Central memory CD4-positive, alpha-beta T cell (primary cell): ENCODE measurements around the gene ACTG2.
"Not testable (repeated sequence)": the region's sequence is repeated elsewhere in the genome, so short reads cannot be mapped to it uniquely, and the experiment has no call there.

ENCODE experiments used
- DNase-seq: peaks from one replicate; pipeline ENCODE4 v3.0.0; 2022
- total RNA-seq, 3 experiments: gene quantifications; one replicate each; lab custom pipeline; 2026; lab: John Stamatoyannopoulos, UW

ACTG2 gene
- total RNA-seq, result 0 to 0.19 (median 0.04) reads per million in 3 experiments

DNA sequence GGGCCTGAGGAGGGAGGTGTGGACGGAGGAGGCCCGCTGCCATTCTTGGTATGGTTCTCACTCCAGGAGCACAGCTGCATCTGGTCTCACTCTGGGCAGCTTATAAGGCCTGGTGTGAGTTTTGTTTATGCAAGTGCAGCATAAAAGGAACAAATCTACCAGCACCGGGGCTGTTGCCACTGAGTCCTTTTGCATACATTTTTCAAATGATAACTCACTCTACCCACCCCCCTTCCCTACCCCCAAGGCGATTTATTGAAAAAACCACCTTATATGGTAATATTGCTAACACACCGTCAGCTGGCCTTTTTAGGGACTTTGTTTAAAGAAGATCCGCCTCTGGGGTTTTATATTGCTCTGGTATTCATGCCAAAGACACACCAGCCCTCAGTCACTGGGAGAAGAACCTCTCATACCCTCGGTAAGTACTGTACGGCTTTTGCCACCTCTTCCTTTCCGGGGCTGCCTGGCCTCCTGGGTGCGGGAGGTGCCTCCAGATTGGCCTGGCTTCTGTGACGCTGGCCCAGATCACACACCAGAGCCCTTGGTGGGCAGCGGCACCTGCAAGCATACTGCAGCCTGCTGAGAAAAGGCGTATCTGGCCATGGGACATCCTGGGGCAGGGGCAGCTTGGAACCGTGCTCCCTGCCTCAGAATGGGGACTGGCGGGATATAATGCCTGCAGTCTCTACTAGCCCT lies at the start of gene ACTG2:
ACTG2 (plus strand) TSS at position 378 of the 699 bp plus-strand sequence. CDS start 8,304 bp downstream, outside the sequence.
- no peak for DNase-seq

GRCh38 chr2:73844087-73844486 lies 48.7 kb upstream of the ACTG2 start:
- no peak for DNase-seq

- no peak for DNase-seq
Observed at GRCh38 chr2:73850009-73850408, 42.8 kb upstream of the ACTG2 start.

- no peak for DNase-seq
Observed at GRCh38 chr2:73851274-73851673, 41.5 kb upstream of the ACTG2 start.

DNA sequence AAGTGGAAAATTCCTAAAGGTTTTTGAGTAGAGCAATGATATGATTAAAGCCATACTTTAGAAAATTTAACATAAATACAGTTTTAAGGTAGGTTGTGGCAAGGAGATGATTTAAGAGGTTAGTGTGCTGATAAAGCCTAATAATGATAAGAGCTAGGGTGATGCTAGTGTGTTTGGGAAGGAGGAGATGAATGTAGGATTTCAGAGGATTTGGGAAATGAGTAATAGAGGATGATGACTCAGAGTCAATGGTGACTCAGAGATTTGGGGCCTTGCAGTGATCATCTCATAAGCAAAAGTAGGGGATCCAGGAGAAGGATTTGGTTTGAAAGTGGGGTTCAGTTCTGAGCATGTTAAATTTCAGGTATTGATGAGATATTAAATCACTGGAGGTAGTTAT lies 40.8 kb upstream of the ACTG2 start:
- DNase-seq, result no peak

DNA sequence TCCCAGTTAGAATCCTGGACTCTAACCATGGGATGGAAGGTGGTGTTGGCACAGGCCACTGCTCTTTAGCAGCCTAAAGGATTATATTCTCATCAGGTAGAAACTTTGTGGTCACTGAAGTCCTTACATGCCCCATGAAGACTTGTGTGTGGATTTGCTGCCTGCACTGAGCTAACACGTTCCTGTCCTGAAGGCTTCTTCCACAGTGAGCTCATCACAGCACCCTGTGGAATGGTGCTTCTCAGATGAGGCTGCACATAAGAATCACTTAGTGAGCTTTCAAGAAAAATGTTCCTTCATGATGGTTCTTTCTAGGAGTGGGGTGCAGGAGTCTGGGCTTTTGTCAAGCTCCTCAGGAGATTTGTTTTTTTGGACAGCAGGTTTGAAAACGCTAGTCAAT lies 37.3 kb upstream of the ACTG2 start:
- no peak for DNase-seq

GRCh38 chr2:73856214-73856613 lies 36.6 kb upstream of the ACTG2 start:
- DNase-seq, result no peak

DNA sequence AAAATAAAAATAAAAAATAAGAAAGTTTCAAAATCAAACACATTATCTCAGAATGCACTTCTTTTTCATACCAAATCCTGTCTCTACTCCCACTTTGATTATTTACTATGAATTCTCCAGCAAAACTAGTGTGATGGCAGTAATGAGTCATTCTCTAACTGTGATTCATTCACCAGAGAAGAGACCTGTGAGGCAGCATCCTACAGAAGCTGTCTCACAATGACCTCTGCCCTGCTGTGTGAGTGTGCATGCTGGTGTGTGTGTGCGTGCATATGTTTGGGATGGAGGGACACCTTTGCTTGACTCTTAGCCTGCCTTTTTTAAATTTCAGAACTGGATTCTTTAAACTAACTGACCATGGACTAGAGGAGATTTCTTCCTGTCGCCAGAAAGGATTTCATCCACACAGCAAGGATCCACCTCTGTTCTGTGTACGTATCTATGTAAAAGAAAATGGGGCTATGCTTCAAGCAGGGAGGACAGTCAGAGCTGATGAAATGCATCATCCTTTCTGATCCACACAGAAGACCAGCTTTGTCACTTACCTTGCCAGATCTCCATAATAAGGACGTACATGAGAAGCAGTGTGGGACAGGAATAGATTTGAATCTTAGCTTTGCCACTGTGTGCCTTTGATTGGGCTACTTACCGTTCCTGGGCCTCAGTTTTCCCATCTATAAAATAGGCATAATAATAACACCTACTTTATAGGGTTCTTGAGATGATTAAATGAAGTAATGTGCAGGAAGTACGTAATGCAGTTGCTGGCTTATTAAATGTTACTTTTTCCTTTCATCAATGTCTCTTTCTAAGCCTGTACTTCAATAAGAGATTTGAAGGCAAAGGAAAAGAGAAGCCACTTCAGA lies 32.9 kb upstream of the ACTG2 start:
- no peak for DNase-seq

DNA sequence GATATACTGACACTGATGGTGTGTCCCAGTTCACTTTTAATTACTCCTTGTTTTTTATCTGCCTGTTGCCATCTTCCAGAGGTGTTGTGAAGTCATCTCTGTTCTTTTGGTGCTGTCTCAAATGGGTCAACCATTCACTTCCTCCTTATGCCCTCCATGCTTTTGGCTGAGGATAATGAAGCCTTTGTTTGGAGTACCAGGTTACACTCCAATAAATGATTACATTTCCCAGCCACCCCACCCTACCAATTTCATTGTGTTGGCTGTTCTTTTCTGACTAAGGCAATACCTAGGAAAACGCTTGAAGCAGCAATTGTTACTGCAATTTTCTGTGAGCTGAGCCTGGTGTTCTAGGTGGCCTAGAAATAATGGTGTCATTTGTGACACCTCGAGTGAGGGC lies 29.8 kb upstream of the ACTG2 start:
- DNase-seq, result no peak

DNA sequence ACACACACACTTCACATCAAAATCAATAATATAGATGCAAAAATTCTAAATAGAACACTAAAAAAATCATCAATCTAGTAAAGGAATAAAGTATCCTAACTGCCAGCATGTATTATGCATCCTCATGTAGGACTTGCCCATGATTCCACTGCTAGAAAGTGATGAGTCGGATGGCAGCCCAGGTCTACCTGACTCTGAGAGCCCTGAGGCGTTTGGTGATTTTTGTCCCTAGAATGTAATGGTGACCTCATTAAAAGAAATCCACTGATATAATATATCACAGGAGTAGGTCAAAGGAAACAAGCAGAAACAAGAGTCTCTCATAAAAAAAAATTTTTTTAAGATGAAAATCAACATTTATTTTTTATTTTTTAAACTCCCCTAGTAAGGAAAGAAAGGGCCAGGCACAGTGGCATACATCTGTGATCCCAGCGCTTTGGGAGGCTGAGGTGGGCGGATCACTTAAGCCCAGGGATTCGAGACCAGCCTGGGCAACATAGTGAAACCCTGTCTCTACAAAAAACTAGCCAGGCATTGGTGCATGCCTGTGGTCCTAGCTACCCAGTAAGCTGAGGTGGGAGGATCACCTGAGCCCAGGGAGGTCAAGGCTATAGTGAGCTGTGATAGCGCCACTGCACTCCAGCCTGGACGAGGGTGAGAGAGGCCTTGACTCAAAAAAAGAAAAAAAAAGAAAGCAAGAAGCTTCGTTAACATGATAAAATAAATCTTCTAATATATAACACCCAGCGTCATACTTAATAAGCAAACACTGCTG lies 24.4 kb upstream of the ACTG2 start:
- no peak for DNase-seq

DNA sequence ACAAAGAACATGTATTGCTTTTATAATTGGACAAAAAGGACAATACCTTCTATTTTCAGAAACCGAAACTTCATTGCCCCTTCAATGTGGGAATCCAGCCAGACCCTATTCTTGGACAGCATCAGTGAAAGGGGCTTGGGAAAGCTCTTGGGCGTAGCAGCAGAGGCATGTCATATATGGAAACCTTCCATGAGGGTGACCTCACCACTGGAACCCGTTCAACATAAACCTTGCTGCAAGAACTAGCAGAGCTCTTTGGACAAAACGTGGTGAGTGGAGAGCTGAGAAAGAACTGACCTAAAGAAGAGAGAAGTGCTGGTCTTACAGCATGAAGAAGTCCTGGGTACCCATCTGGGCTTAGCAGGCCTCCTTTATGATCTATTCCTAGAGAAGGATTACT lies 22.7 kb upstream of the ACTG2 start:
- no peak for DNase-seq

DNA sequence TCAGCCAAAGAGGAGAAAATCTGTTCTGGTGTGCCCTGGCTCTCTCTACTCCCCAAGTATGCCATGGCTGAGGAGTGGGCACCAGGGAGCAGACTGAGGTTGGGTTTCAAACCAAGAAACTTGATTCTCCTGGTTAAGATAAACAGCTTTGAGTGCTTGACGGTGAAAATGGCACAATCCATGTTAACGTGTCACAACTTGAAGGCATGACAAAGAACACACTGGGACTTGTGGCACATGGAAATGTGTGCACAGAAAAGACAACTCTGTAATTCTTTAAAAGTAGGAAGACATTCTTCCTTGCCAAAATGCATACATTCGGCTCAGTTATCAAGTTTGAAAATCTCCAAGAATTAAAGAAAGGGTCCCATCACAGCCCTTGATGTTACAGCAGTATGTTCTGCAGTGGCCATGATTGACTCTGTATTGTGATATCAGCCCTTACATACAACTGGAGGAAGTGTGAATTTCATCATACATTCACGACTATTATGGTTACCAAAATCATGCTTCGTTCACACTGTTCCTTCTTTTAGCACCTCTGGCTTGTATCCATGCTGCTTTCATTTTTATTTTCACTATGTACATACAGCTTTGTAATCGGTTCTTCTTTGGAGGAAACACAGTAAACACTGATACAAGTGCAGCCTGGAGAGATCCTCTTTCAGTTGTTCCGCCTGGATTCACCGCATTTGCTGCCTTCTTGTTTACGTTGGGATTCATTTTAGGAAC lies 15.6 kb upstream of the ACTG2 start:
- DNase-seq, result no peak

GRCh38 chr2:73877984-73878383 lies 14.8 kb upstream of the ACTG2 start:
- not testable (repeated sequence) for DNase-seq

DNA sequence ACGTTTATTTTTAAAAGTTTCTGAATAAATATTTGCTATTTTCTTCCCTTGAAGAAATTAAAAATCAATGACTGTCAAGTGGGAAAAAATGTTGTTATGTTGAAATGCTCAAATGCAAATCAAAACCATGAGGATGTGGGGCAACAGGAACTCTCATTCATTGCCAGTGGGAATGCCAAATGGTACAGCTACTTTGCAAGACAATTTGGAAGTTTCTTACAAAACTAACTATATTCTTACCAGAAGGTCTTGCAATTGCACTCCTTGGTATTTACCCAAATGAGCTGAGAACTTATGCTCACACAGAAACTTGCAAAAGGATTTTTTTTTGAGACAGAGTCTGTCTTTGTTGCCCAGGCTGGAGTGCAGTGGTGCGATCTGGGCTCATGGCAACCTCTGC lies 7.4 kb upstream of the ACTG2 start:
- DNase-seq, result no peak

DNA sequence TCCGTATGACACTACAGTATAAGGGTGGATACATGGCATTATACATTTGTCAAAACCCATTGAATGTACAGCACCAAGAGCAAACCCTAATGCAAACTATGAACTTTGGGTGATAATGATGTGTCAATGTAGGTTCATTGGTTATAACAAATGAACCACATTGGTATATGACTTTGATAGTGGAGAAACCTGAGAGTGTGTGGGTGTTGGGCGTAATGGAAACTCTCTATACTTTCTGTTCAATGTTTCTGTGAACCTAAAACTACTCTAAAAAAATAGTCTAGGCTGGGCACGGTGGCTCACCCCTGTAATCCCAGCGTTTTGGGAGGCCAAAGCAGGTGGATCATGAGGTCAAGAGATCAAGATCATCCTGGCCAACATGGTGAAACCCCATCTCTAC lies 6.5 kb upstream of the ACTG2 start:
- no peak for DNase-seq

DNA sequence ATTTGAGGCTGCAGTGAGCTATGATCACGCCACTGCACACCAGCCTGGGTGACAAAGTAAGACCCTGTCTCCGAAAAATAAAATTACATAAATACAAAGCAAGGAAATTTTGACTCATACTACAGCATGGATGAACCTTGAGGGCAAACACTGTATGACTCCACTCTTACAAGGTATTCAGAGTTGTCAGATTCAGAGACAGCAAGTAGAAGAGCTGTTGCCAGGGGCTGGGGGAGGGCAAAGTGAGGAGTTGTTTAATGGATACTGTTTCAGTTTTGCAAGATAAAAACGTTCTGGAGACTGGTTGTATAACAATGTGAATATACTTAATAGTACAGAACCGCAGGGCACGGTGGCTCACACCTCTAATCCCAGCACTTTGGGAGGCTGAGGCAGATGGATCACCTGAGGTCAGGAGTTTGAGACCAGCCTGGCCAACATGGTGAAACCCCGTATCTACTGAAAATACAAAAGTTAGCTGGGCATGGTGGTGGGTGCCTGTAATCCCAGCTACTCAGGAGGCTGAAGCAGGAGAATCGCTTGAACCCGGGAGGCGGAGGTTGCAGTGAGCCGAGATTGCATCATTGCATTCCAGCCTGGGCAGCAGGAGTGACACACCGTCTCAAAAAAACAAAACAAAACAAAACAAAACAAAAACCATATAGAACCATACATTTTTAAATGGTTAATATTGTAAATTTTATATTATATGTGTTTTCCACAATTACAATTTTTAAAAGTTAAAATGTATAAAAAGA lies 5.0 kb upstream of the ACTG2 start:
- DNase-seq, result not testable (repeated sequence)

GRCh38 chr2:73888388-73888787 lies 4.4 kb upstream of the ACTG2 start:
- no peak for DNase-seq

- DNase-seq, result no peak
Observed at GRCh38 chr2:73889206-73889605, 3.6 kb upstream of the ACTG2 start.

- no peak for DNase-seq
Observed at GRCh38 chr2:73890301-73891092, 2.3 kb upstream of the ACTG2 start.

- no peak for DNase-seq
Observed at GRCh38 chr2:73891276-73891901, 1.4 kb upstream of the ACTG2 start.
